ENCODE data around the gene ZNF619.

Gene ZNF619

DNA sequence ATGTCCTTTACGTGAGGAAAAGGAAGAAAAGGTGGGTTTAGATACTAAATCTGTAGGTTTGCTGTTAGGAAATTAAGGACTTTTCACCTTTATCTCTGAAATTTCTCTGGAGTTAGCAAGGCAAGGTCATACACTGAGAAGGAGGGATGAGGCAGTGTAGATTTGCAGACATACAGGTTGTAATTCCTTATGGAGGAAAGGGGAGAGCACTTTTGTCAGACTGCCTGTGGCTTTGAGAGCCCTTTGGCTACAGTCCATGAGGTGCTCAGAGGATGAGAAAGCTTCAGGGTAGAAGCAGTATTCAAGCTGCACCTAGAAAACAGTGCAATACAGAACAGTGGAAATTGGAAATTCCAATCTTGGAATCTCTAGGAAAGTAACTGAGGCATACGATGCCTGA, 11.5 kb upstream of the ZNF619 start:
- no peak for DNase-seq (ENCODE audit: low read depth)

DNA sequence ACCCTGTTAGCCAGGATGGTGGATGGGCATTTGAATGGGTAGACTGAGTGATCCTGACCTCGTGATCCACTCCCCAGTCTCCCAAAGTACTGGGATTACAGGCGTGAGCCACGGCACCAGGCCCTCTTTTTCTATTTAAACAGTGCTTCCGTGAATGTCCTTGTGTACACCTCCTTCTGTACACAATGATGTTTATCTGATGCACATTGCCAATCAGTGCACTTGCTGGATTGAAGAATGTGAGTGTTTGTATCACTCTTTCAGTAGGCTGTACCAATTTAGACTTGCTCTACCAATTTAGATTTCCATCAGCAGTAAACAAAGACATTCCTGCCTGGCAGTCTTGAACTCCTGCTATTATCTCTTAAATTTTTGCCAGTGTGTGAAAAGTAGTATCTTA, 8.9 kb upstream of the ZNF619 start:
- no peak for DNase-seq (ENCODE audit: low read depth)

DNA sequence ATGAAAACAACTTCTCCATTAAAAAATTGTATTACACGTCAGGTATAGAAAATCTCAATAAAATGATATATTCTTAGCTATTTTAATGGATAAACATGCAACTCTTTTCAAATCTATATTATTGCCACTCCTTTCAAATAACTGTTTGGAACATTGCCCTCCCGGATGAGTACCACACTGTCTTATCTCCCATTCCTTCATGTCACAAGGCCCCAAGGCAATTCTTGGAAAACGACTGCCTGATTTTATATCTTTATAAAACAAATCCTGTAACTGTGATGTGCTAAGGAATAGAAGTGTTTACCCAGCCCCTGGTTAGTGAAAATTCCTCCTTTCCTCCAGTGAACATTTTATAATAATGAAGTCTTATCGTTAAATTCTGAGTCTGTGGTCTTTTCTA, 6.2 kb upstream of the ZNF619 start:
- no peak for DNase-seq (ENCODE audit: low read depth)

DNA sequence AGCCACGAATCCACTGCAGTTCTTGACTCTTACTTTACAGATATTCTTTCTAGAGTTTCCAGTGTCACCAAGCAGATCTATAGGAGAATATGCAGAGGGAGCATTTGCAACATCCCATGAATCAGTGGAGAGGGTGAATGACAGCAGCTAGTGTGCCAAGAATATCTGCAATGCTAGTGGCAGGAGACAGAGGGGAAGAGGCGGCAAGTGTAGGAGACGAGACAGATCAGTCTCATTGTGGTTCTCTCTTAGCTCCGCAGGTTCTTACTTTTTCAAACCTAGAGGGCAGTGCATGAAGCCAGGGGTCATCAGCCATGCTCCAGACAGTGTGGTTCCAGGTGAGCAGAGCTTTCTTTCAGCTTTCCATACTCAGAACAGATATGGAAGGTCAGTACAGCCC, 744 bp downstream of the ZNF619 start:
- no peak for DNase-seq (ENCODE audit: low read depth)

DNA sequence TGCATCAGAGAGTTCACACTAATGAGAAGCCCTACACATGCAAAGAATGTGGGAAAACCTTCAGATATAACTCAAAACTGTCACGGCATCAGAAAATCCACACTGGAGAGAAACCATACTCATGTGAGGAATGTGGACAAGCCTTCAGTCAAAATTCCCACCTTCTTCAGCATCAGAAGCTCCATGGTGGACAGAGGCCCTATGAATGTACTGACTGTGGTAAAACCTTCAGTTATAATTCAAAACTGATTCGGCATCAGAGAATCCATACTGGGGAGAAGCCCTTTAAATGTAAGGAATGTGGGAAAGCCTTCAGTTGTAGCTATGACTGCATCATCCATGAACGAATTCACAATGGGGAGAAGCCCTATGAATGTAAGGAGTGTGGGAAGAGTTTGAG, 10.2 kb downstream of the ZNF619 start:
- DNase-seq (ENCODE audit: low read depth), result no peak

DNA sequence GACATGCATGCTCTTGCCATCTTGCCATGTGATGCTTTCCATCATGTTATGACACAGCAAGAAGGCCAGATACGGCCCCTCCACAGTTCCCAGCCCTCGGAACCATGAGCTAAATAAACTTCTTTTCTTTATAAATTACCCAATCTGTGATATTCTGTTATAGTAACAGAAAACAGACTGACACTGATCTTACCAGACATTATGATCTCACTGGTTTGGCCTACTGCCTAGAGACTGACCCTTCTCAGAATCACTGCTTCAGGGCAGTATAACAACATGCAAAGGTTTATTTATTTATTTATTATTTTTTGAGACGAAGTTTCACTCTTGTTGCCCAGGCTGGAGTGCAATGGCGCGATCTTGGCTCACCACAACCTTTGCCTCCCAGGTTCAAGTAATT, 14.0 kb downstream of the ZNF619 start:
- no peak for DNase-seq (ENCODE audit: low read depth)

DNA sequence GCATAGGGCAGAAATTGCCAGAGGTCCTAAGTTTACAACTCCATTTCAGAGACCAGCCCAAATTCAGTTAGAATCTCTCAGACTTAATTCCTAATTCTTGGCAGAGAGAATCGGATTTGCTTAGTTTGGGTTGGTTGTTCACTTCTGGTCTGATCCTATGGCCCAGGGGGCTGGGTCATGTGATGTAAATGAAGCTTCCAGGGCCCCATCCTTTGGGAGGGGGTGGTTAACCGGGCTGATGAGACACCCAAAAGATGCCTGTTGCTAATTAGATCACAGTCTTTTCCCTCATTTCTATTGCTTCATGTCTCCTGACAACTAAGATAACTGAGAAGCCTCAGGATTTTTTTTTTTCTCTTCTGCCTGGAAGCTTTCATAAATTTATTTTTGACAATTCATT, 17.8 kb downstream of the ZNF619 start:
- DNase-seq (ENCODE audit: low read depth), result no peak

DNA sequence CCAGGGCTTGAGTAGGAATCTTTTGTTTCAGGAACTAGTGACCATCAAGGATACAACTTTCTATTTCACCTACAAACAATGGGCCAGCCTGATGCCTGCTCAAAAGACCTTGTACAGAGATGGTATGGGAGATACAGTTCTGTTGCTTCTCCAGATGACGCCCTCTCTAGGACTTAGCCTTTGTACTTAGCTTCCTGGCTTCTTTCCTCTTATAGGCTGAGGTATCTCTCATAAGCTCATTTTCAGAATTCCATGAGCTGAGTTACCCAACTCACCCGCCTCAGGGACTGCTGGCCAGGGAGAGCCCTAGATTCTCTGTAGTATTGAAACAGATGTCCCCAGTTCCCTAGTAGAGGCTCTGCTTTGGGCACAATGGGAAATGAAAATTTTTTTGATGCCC, 20.4 kb downstream of the ZNF619 start:
- no peak for DNase-seq (ENCODE audit: low read depth)

DNA sequence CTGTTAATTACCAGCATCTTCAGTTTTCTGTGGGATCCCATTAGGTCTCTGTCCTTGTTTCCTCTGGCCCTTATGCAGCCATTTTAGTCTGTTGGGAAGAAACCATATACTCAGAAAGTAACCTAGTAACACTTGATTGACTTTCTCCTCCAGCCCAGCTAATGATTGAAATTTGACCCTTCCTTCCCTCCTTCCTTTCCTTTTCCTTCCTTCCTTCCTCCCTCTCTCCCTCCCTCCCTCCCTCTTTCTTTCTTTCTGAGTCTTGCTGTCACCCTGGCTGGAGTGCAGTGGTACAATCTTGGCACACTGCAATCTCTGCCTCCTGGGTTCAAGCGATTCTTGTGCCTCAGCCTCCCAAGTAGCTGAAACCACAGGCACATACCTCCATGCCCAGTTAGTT, 23.0 kb downstream of the ZNF619 start:
- DNase-seq (ENCODE audit: low read depth), result no peak

DNA sequence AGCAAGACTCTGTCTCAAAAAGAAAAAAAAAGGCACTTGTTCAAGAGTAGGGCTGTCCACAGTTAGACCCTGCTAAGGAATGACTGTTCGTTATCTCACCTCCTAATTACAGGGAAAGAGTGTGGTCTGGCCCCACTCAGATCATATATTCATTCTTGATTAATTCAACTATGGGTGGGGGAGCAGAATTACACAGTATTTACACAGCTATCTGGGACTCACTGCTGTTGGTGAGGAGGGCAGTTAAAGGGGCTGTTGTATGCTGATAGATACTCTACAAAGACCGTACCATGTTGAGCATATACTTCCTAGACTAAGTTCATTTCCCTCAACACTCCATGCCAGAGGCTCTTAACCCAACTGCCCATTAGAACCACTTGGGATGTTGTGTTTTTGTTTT, 25.1 kb downstream of the ZNF619 start:
- no peak for DNase-seq (ENCODE audit: low read depth)

DNA sequence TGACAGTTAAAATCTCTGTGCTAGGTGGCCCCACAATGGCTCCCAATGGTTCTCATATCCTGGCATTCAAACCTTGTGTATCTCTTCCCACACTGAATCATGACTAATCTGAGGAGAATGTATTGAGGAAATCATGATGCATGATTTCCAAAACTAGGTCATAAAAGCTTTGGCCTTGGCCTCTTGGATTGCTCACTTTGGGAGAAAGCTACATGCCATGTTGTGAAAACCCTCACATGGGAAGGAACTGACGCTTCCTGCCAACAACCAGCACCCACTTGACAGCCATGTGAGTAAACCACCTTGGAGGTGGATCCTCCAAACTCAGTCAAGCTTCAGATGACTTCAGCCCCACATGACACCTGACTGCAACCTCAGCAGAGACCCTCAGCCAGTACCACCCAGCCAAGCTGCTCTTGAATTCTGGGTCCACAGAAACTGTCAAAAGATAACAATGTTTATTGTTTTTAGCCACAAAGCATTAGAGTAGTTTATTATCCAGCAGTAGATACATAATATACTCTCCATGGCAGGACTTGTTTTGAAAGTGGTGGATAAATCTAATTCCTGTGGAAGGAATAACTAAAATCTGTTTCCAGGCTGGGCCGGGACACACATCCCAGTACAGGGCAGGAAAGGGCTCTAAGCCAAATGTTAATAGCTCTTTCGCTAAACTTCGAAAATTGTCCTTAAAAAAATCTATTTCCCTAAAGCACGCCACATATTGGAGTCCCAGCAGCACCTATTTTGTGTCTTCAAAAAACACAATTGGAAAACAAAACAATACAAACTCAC, 27.9 kb downstream of the ZNF619 start:
- DNase-seq (ENCODE audit: low read depth), result peak; percentile 99

DNA sequence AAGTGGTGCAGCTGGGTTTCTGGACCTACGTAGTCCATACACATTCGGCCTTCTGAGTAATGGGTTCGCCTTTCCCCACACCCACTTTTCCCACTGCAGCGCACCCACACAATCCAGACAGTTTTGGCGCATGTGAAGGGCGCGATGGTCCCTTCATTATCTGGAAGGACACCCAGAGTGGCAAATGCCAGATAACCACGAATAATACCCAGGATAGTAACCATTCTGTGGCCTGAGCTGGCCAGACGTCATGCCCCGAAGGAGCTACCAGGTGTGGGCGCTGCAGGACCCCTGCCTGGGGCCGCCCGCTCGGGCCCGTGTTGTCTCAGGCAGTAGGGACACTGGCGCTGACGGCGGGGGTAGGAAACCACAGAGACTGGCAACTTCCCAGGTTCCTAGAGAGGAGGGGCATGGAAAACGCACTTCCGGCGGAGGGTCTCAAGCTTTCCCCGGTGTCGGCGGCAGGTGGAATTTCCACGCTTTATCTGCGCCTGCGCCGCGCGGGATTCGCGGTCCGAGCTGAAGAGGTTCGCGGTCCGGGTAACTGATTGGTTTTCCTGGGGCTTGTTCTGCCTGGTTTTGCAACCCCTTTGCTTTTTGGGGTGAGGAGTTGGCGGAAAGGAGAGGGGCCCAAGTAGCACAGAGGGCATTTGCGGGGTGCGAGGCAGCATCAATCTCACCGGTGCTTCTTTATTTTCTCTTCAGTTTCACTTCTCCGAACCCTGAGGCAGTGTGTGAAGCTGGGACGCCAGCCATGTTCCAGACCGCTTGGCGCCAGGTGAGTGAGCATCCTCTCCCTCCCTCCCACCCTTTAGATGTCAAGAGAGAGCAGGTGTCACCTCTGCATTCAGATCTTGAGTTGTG, 28.9 kb downstream of the ZNF619 start, which contains the start of gene ZNF620:
Gene ZNF620, plus strand, starts transcription at position 441 of the 864 bp plus-strand sequence. Its CDS starts 314 bp downstream, at position 755.
- DNase-seq (ENCODE audit: low read depth), result no peak

DNA sequence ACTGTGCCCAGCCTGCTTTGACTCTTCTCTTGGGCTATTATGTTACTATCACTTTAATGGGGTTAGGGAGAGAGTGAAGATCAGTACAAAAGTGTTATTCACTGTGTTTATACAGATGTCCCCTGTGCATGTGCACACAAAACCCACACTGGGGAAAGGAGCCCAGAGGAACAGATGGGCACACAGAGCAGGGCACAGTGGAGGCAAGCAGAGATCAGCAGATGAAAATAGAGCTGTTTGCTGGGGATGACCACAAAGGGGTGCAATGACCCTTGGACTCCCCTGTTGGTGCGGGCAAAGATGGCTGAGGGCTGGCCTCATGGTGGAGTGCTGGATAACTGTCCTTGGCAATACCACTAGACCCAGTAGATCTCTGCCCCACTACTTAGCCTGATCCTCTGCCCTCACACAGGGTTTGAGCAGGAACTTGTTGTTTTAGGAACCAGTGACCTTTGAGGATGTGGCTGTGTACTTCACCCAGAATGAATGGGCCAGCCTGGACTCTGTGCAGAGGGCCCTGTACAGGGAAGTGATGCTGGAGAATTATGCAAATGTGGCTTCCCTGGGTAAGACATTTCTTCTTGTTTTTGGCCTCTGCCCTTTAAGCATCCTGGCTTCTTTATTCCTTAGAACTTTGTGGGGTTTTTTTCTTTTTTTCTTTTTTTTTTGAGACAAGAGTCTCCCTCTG, 34.3 kb downstream of the ZNF619 start:
- DNase-seq (ENCODE audit: low read depth), result no peak

DNA sequence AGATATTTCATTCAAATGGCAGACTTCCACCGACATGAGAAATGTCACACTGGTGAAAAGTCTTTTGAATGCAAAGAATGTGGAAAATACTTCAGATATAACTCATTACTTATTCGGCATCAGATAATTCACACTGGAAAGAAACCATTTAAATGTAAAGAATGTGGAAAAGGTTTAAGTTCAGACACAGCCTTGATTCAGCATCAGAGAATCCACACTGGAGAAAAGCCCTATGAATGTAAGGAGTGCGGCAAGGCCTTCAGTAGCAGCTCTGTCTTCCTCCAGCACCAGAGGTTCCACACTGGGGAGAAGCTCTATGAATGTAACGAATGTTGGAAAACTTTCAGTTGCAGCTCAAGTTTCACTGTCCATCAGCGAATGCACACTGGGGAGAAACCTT, 39.3 kb downstream of the ZNF619 start:
- DNase-seq (ENCODE audit: low read depth), result no peak

DNA sequence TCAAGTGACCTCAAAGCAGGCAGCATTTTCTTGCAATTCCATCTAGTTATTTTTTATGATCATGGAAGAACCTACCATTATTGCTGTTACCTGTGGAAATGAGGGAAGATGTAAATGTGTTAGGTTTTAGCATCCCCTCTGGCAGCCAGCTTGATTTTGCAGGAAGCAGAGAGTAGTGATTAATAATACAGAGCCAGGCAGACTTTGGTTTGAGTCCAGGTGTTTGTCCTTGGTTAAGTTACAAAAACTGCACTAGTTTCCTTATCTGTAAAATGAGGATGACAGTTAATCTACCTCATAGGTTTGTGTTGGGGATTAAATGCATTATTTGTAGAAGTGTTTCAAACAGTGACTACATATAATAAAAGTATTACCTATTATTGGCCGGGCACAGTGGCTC, 41.1 kb downstream of the ZNF619 start:
- no peak for DNase-seq (ENCODE audit: low read depth)

DNA sequence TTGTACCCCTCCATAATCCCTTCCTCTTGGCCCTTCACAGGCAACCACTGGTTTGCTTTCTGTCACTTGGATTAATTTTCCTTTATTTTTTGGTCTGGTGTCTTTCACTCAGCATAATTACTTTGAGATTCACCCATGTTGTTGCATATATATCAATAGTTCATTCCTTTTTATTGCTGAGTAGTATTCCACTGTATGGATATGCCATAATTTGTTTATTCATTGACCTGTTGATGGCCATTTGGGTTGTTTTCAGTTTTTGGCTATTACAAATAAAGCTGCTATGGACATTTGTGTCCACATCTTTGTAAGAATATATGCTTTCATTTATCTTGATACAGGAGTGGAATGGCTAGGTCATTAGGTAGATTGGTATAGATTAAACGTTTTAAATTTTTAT, 41.9 kb downstream of the ZNF619 start:
- DNase-seq (ENCODE audit: low read depth), result no peak

DNA sequence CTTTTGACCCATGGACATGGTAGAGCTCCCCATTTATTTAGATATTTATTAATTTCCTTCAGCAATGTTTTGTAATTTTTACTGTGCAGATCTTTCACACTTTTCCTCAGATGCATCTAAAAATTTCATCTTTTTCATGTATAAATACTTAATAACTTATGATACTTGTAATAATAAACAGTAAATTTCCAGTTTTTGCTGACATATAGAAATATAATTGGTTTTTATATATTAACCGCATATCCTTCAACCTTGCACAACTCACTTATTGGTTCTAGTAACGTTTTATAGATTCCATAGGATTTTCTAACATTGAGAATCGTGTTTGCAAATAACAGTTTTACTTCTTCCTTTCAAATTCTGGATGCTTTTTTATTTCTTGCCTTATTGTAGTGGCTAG, 44.3 kb downstream of the ZNF619 start:
- no peak for DNase-seq (ENCODE audit: low read depth)

DNA sequence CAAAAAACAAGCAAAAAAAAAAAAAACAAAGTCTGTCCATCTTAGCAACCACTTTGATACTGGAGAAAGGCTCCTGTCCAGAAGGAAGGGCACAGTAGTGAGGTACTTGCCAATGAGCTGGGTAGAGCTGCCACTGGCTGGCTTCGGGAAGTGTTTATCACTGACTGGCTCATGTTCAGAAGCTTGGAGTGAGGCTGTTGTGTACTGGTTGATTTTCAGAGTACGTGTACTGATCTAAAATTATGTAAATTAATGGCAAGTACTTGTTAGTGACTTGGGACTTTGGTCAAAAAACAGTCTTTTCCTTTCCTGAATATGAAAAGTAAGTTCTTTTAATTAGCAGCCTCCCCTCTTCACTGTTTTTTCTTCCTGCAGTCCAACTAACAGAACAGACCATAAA, 46.9 kb downstream of the ZNF619 start:
- DNase-seq (ENCODE audit: low read depth), result no peak

DNA sequence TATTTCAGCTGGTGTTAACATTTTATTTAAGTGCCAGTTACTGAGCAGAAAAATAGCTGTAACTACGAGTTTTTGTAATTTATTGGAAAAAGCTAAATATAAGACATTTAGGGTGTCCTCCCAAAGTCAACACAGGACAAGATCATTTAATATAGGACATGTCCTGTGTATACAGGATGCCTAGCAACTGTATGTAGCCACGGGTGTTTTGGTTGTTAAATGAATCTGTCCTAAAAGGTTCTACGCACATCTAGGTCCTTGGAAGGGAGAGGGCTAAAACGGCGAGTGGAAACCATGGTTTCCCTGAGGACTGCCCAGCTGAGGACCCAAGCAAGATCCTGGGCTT, 47.3 kb downstream of the ZNF619 start:
- DNase-seq (ENCODE audit: low read depth), result no peak

DNA sequence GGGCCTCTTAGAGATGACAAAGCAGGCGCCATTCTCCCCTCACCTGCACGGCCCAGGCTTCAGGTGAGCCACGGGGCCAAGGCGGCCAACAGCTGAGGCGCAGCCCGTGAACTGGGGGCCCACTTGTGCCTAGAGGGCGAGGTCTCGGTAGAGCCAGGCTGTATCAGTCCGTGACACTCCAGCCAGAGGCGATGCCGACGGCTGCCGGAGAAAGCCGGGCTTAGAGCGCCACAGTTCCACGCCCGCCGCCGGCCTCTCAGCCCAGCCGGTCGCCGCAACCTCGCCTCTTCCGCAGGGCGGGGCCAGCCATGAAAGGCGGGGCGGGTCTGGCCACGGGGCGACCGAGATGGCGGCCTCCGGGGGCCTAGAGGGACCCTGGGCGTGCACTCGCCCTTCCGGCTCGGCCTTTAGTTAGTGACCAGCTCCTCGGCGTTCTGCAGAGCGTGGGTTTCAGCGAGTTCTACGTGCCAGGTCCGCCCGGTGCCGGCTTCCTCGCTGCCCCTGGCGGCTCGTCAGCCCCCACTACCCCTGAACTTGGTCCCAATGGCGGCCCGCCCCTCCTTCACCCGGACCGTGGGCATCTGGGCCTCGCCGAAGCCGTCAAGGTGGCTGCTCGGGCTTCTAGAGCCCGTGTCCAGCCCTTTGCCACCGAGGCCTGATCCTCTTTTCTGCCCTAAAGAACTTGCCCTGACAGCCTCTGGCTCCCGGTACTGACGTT, 47.8 kb downstream of the ZNF619 start, which contains the start of gene ZNF621:
Gene ZNF621, plus strand, starts transcription at position 393 of the 718 bp plus-strand sequence. CDS start 881 bp downstream, outside the sequence.
- peak; percentile 39 for DNase-seq (ENCODE audit: low read depth)

DNA sequence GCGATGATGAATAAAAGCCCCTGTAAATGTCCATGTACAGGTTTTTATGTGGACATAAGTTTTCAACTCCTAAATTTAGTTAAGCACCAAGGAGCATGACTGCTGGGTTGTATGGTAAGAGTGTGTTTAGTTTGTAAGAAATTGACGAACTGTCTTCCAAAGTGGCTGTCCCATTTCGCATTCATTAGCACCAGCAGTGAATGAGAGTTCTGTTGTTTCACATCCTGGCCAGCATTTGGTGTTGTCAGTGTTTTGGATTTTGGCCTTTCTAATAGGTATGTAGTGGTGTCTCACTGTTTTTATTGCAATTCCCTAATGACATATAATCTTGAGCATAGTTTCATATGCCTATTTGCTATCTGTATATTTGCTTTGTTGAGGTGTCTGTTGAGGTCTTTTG, 51.5 kb downstream of the ZNF619 start:
- DNase-seq (ENCODE audit: low read depth), result no peak

DNA sequence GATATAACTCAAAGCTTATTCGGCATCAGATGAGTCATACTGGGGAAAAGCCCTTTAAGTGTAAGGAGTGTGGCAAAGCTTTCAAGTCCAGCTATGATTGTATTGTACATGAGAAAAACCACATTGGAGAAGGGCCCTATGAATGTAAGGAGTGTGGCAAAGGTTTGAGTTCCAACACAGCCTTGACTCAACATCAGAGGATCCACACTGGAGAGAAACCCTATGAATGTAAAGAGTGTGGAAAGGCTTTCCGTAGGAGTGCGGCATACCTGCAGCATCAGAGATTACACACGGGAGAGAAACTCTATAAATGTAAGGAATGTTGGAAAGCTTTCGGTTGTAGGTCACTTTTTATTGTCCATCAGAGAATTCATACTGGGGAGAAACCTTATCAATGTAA, 55.3 kb downstream of the ZNF619 start:
- DNase-seq (ENCODE audit: low read depth), result no peak
